ENCODE results near the gene LONRF2. TPM values are rescaled to one million over a fixed set of nuclear protein-coding genes. Genes with fewer than 3 reads are reported as not detected.

LONRF2 gene
- total and polyA plus RNA-seq, 2 of the 13 experiments (the other 11 are each of a cell fraction or from before 2014, with no cell fraction given): not detected

DNA sequence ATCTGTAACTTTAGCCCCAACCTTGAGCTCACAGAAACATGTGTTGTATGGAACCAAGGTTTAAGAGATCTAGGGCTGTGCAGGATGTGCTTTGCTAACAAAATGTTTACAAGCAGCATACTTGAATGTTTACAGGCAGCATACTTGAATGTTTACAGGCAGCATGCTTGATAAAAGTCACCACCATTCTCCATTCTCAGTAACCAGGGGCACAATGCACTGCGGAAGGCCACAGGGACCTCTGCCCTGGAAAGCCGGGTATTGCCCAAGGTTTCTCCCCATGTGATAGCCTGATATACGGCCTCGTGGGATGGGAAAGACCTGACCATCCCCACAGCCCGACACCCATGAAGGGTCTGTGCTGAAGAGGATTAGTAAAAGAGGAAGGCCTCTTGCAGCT is 52.4 kb downstream of the LONRF2 start:
- CTCF ChIA-PET (ENCODE audit: low intra/inter-chr PET ratio, low total read pairs): no interaction called here
- no TSS peak for BruUV-seq (replicated peaks)
- DNase-seq (ENCODE audit: low spot score): no peak
- intact Hi-C loops (cut with micrococcal nuclease; ENCODE audit: unreplicated experiment): no loop called here
- peak; percentile 34; the same call in 1 of the 3 replicates for ATAC-seq
- Histone ChIP-seq H3K36me3 (replicated peaks in 1 of 2; ENCODE audit: control insufficient read depth in 1 of 2, insufficient read depth in 2 of 2, low read length in 2 of 2) (no peaks in the 10 kb centered on the region), H3K4me3 (replicated peaks in 1 of 3; ENCODE audit: insufficient read depth in 1 of 3, low read depth in 2 of 3, low read length in 3 of 3) (no peak overlapping the region), H3K4me1 (ENCODE audit: insufficient read depth, low read length) (peaks cover 11% of the 10 kb centered on the region), H3K4me2 (ENCODE audit: low read depth, low read length) (no peak overlapping the region), H4K20me1 (ENCODE audit: insufficient read depth, low read length) (no peaks in the 10 kb centered on the region), H3K27me3 (ENCODE audit: control insufficient read depth in 1 of 2, insufficient read depth in 2 of 2, low read length in 2 of 2) (peaks cover 0 to 14% of the 10 kb centered on the region in 2 experiments; a peak in 3 of 5 replicates), H3K9ac (ENCODE audit: insufficient read depth, low read depth, low read length) (no peak overlapping the region), H3K9me3 (ENCODE audit: low read length) (no peaks in the 10 kb centered on the region), H3K79me2 (ENCODE audit: insufficient read depth, low read length) (no peaks in the 10 kb centered on the region), H2AFZ (ENCODE audit: low read length) (no peak overlapping the region), H3K27ac (ENCODE audit: extremely low read length, insufficient read depth, low read length) (no peak overlapping the region)
- POLR2A ChIA-PET: no interaction called here
- WGBS (ENCODE audit: low lambda C conversion rate): 14% methylated on average over 5 of the region's 5 CpGs
- no peak for FAIRE-seq
- in situ Hi-C loops (cut with HindIII; ENCODE audit: extremely low pct_ligation_motif_present, low pct_unique_long_range_greater_than_20kb): no loop called here
- TF ChIP-seq RCOR2 (CRISPR knock-in tag; IDR thresholded peaks at IDR 0.05) (no peak), ZBTB7A (CRISPR knock-in tag; IDR thresholded peaks at IDR 0.05) (no peak), ZNF33B (CRISPR knock-in tag; IDR thresholded peaks at IDR 0.05) (no peak), ELF3 (CRISPR knock-in tag; IDR thresholded peaks at IDR 0.05) (no peak), SP140L (CRISPR knock-in tag; IDR thresholded peaks at IDR 0.05; ENCODE audit: borderline replicate concordance) (no peak), ZFP37 (CRISPR knock-in tag; IDR thresholded peaks at IDR 0.05; ENCODE audit: borderline replicate concordance) (no peak), RFXAP (CRISPR knock-in tag; IDR thresholded peaks at IDR 0.05; ENCODE audit: borderline replicate concordance) (no peak), KAT2B (IDR thresholded peaks at IDR 0.05; ENCODE audit: borderline replicate concordance, low read depth, low read length) (no peak), ZNF790 (CRISPR knock-in tag; IDR thresholded peaks at IDR 0.05; ENCODE audit: borderline replicate concordance) (no peak), ZNF264 (CRISPR knock-in tag; IDR thresholded peaks at IDR 0.05) (no peak), FOXC1 (CRISPR knock-in tag; IDR thresholded peaks at IDR 0.05; ENCODE audit: borderline replicate concordance) (no peak), ZBTB1 (CRISPR knock-in tag; IDR thresholded peaks at IDR 0.05; ENCODE audit: borderline replicate concordance) (no peak), FOXP1 (IDR thresholded peaks at IDR 0.05) (no peak), FOXP1 (CRISPR knock-in tag; IDR thresholded peaks at IDR 0.05) (peak; percentile 81), NFE2L2 (IDR thresholded peaks at IDR 0.05; ENCODE audit: low read length) (no peak), SAP130 (CRISPR knock-in tag; IDR thresholded peaks at IDR 0.05; ENCODE audit: low read depth) (no peak), ZNF331 (CRISPR knock-in tag; IDR thresholded peaks at IDR 0.05) (no peak), MIER3 (CRISPR knock-in tag; IDR thresholded peaks at IDR 0.05; ENCODE audit: borderline replicate concordance) (no peak)
- TF ChIP-seq, protein P1, sequence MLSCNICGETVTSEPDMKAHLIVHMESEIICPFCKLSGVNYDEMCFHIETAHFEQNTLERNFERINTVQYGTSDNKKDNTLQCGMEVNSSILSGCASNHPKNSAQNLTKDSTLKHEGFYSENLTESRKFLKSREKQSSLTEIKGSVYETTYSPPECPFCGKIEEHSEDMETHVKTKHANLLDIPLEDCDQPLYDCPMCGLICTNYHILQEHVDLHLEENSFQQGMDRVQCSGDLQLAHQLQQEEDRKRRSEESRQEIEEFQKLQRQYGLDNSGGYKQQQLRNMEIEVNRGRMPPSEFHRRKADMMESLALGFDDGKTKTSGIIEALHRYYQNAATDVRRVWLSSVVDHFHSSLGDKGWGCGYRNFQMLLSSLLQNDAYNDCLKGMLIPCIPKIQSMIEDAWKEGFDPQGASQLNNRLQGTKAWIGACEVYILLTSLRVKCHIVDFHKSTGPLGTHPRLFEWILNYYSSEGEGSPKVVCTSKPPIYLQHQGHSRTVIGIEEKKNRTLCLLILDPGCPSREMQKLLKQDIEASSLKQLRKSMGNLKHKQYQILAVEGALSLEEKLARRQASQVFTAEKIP (CRISPR knock-in tag; IDR thresholded peaks at IDR 0.05; ENCODE audit: borderline replicate concordance): no peak
- TF ChIP-seq, protein P2, sequence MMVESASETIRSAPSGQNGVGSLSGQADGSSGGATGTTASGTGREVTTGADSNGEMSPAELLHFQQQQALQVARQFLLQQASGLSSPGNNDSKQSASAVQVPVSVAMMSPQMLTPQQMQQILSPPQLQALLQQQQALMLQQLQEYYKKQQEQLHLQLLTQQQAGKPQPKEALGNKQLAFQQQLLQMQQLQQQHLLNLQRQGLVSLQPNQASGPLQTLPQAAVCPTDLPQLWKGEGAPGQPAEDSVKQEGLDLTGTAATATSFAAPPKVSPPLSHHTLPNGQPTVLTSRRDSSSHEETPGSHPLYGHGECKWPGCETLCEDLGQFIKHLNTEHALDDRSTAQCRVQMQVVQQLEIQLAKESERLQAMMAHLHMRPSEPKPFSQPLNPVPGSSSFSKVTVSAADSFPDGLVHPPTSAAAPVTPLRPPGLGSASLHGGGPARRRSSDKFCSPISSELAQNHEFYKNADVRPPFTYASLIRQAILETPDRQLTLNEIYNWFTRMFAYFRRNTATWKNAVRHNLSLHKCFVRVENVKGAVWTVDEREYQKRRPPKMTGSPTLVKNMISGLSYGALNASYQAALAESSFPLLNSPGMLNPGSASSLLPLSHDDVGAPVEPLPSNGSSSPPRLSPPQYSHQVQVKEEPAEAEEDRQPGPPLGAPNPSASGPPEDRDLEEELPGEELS (CRISPR knock-in tag; IDR thresholded peaks at IDR 0.05): 0 out of 2 replicates have a peak, but pooled peaks have one; percentile 34
- TF ChIP-seq, protein P3, sequence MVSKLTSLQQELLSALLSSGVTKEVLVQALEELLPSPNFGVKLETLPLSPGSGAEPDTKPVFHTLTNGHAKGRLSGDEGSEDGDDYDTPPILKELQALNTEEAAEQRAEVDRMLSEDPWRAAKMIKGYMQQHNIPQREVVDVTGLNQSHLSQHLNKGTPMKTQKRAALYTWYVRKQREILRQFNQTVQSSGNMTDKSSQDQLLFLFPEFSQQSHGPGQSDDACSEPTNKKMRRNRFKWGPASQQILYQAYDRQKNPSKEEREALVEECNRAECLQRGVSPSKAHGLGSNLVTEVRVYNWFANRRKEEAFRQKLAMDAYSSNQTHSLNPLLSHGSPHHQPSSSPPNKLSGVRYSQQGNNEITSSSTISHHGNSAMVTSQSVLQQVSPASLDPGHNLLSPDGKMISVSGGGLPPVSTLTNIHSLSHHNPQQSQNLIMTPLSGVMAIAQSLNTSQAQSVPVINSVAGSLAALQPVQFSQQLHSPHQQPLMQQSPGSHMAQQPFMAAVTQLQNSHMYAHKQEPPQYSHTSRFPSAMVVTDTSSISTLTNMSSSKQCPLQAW (CRISPR knock-in tag; IDR thresholded peaks at IDR 0.05): 0 out of 2 replicates have a peak, but pooled peaks have one; percentile 17
- TF ChIP-seq, protein P4, sequence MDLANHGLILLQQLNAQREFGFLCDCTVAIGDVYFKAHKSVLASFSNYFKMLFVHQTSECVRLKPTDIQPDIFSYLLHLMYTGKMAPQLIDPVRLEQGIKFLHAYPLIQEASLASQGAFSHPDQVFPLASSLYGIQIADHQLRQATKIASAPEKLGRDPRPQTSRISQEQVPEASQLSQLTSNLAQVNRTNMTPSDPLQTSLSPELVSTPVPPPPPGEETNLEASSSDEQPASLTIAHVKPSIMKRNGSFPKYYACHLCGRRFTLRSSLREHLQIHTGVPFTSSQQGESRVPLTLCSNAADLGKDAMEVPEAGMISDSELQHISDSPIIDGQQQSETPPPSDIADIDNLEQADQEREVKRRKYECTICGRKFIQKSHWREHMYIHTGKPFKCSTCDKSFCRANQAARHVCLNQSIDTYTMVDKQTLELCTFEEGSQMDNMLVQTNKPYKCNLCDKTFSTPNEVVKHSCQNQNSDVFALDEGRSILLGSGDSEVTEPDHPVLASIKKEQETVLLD (CRISPR knock-in tag; IDR thresholded peaks at IDR 0.05; ENCODE audit: low read depth): no peak
